ENCODE data around the gene HECTD3.
"Not testable (repeated sequence)": the region's sequence is repeated elsewhere in the genome, so short reads cannot be mapped to it uniquely, and the experiment has no call there.

Gene HECTD3

DNA sequence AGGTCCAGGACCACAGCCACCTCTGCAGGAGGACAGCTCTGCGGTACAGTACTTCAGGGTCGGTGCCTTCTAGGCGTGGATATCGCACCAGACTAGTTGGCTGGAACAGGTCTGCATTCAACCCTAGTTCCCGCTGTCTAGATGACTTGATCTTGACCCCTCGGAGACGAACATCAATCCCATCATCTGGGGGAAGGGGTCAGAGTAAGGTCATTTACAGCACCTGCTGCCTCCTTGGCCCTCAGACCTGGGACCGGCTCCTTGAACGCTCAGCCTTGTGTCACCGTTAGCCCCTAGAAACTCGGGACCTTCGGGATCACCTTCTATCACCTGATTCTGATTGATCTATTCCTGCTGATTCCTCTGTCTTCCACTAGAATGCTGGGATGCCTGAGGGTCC lies 2.6 kb downstream of the HECTD3 start:
- Mint-ChIP-seq H3K36me3 (peaks cover 29 to 36% of the 10 kb centered on the region in 2 donors), H3K9me3 (no peaks in the 10 kb centered on the region)

DNA sequence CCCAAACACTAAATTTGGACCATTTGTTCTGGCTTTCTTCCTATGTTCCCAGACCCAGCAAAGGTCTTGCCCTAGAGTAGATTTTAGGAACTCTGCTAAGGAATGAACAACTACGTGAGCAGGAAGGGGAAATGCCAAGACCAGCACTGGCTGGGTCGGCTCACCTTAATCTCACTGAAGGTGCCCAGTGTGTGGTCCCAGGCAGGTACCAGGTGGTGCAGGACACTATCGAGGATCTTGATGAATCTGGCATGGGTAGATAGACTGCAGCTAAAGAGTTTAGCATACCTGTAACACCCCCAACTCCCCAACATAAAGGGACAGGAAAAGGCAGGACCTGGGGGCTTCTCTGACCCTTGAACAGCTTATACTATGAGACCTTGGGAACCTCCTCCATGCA lies 3.0 kb downstream of the HECTD3 start:
- Mint-ChIP-seq H3K4me3 (no peak overlapping the region), H3K27me3 (no peaks in the 10 kb centered on the region), H3K9me3 (no peaks in the 10 kb centered on the region), H3K4me1 (peaks cover 26 to 38% of the 10 kb centered on the region in 2 donors), H3K36me3 (peaks cover 31 to 40% of the 10 kb centered on the region in 2 donors), H3K27ac (no peak overlapping the region)
- DNase-seq: no peak
- ATAC-seq (replicated peaks): no peak

More for the DNA sequence above, 2.6 kb downstream of the HECTD3 start:
- H3K4me1 Mint-ChIP-seq: peaks cover 30 to 42% of the 10 kb centered on the region in 2 donors
- DNase-seq (no peak), ATAC-seq (replicated peaks) (no peak)
- no peaks in the 10 kb centered on the region for H3K27me3 Mint-ChIP-seq
- no peak overlapping the region for H3K4me3 Mint-ChIP-seq
- no peak overlapping the region for H3K27ac Mint-ChIP-seq

DNA sequence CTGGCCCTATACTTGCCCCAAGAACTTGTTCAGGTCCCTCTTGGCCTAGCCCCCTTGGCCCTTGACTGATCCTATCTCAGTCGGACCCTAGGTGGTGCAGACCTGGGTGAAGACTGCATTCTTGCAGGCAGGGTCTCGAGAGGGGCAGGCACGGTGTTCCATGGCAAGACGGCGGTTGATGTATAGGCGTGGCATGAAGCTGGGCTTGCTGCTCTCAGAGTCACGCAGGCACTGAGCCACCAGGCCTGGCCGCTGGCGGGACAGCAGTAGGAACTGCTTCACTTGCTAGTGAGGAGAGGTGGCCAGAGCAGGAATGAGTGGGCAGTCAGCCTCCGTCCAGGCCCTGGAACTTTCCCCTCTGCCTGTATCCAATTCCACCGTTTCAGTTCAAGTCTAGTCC lies 3.8 kb downstream of the HECTD3 start:
- Mint-ChIP-seq H3K4me3 (no peak overlapping the region), H3K36me3 (peaks cover 37 to 48% of the 10 kb centered on the region in 2 donors), H3K27me3 (no peaks in the 10 kb centered on the region), H3K27ac (no peak overlapping the region), H3K9me3 (no peaks in the 10 kb centered on the region), H3K4me1 (peaks cover 23 to 30% of the 10 kb centered on the region in 2 donors)
- ATAC-seq (replicated peaks) (no peak), DNase-seq (no peak)

DNA sequence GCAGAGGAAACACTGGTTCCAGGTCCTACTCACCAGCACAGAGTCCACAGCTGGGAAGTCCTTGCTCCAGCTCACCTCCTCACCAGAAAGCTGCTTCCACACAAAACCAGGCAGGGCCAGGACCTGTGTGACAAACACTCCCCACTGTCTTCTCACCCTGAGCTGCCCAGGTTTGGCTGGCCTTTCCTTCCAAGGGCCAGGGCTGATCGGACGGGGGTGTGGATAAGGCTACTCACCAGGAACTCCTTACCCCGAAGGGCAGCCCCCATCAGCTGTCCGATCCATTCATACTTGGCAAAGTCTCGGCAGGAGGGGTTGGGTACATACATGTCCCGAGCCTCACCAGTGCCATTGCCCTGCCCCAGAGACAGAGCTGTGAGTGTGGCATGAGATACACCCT lies 5.4 kb downstream of the HECTD3 start:
- H3K27me3 Mint-ChIP-seq: no peaks in the 10 kb centered on the region
- H3K27ac Mint-ChIP-seq: no peak overlapping the region
- no peak overlapping the region for H3K4me3 Mint-ChIP-seq

DNA sequence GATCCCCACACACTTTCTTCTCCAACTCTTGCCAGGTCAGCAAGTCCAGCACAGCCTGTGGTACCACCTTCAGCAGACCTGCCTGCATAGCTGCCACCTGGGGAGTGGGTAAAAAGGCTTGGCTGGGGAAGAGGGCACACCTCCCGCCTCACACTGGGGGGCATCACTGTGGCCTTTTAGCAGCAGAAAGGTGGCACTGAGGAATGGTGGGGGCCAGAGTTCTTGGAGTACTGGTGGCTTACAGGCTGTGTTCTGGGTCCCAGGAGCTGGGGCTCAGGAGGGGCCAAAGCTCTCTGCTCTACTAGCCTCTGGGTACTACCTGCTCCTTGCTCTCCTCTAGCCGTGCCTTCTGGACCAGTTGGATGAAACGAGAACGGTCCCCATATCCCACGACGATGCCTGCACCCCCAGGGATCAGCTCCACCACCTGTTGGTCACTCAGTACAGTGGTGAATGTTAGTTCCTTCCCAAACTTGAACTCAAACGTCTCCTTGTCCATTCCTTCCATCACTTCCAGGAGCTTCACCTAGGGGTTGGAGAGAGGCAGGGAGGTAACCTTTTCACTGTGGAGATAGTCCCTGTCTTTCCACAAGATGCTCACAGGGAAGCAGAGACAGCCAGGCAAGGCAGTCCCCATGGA lies 6.7 kb downstream of the HECTD3 start:
- Mint-ChIP-seq H3K4me1 (peaks cover 14 to 18% of the 10 kb centered on the region in 2 donors), H3K27ac (no peak overlapping the region), H3K9me3 (no peaks in the 10 kb centered on the region), H3K36me3 (peaks cover 44 to 56% of the 10 kb centered on the region in 2 donors), H3K27me3 (no peaks in the 10 kb centered on the region), H3K4me3 (no peak overlapping the region)
- ATAC-seq (replicated peaks) (no peak), DNase-seq (no peak)

More for the DNA sequence above, 5.4 kb downstream of the HECTD3 start:
- no peak for ATAC-seq (replicated peaks)
- peaks cover 23 to 24% of the 10 kb centered on the region in 2 donors for H3K4me1 Mint-ChIP-seq
- peaks cover 44 to 59% of the 10 kb centered on the region in 2 donors for H3K36me3 Mint-ChIP-seq
- no peaks in the 10 kb centered on the region for H3K9me3 Mint-ChIP-seq
- DNase-seq: no peak

DNA sequence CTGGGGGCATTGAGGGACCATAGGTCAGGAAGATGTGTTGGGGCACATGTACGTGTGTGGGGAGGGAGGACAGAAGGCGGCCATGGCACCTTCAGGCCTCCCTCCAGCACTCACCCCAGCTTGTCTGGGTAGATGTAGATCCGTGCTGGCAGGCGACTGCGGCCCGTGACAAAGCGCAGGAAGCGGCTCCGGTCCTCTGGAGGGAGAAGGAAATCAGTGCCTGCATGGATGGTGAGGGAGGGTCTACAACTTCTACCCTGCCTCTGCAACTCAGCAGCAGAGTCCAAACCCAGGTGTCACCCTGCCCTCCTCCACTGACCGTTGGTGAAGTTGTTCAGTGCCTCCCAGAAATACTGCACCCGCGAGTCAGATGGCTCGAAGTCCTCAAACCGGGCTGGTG lies 7.4 kb downstream of the HECTD3 start:
- ATAC-seq (replicated peaks) (no peak), DNase-seq (no peak)
- Mint-ChIP-seq H3K27me3 (no peaks in the 10 kb centered on the region), H3K27ac (no peak overlapping the region), H3K4me3 (no peak overlapping the region), H3K9me3 (no peaks in the 10 kb centered on the region), H3K36me3 (peaks cover 39 to 50% of the 10 kb centered on the region in 2 donors), H3K4me1 (peaks cover 8 to 11% of the 10 kb centered on the region in 2 donors)

DNA sequence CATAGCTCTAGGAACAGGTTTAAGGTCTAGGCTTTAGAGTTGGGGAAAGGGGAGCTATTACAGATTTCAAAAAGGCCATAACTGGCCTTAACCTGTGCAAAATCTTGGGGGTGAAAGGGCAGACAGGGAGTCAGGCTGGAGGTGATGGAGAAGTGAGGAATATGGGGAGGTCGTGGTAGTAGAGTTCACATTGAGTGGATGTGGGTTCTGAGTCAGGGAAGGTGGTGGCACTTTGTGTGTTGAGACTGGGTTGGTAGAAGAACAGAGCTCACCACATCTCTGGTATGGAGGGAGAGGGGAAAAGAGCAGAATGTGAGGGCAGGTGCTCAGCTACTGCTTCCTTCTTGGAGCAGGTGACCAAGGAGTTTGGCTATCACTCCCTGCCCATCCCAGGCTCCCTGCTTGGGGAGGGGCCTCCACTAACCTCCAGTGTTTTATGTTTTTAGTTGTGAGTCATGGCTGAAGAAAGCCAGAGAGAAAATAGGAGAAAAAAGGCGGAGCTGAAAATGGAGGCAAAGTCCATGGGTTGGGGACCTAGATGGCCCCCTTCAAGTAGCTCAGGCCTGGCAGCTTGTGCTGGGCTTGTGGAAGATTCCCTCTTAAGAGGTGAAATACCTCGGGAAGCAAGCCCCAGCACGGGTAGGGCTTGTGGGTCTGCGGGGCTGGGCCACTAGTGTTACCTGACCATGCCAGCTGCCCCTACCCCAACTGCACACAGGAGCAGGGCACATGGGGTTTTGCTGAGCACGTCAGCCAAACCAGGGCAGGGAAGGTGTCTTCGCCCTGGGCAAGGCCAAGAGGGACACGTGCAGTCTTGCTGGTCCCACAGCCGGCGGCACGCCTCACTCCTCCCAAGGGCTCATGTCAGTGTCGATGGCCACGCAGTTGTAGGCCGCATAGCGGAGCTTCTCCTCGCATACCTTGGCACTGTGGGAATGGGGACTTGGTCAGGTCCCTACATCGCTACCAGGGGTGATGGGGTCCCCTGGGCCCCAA lies 8.2 kb downstream of the HECTD3 start:
- Mint-ChIP-seq H3K36me3 (peaks cover 35 to 43% of the 10 kb centered on the region in 2 donors), H3K4me1 (peaks cover 7 to 10% of the 10 kb centered on the region in 2 donors), H3K27me3 (no peaks in the 10 kb centered on the region), H3K27ac (peak overlapping the region; percentile 22), H3K4me3 (no peak overlapping the region), H3K9me3 (no peaks in the 10 kb centered on the region)
- ATAC-seq (replicated peaks): no peak
- no peak for DNase-seq

DNA sequence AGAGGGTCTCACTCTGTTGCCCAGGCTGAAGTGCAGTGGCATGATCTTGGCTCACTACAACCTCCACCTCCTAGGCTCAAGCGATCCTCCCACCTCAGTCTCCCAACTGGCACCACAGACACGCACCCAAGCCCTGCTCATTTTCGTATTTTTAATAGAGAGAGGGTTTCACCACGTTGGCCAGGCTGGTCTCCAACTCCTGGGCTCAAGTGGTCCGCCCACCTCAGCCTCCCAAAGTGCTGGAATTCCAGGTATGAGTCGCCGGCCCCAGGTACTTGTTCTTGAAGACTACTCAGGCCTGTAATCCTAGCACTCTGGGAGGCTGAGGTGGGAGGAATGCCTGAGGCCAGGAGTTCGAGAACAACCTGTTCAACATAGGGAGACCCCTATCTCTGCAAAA lies 9.5 kb downstream of the HECTD3 start:
- peaks cover 27 to 37% of the 10 kb centered on the region in 2 donors for H3K36me3 Mint-ChIP-seq
- ATAC-seq (replicated peaks); H3K27ac Mint-ChIP-seq; H3K9me3 Mint-ChIP-seq; DNase-seq; H3K4me3 Mint-ChIP-seq; H3K27me3 Mint-ChIP-seq: not testable (repeated sequence)
- H3K4me1 Mint-ChIP-seq: peaks cover 7 to 10% of the 10 kb centered on the region in 2 donors

DNA sequence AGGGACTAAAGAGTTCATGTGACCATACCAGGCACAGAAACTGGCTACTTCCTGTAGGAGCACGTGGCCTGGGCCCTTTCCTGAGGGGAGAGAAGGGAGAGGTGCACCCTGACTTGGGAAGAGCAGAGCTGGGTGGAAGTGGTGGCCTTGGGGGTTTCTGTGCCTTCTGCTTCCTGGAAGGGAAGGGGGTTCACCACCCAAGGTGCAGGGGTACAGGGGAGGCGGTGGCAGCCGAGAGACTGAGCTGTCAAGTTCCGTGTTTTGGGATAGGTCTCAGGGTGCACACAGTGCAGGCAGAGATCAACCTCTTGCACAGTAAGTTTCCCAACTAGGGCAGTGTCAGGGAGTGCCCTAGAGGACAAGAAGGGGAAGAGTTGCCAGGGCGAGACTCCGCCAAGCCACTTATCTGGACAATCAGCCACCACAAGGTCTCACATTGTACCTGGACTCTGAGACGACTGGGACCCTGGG lies 10.1 kb downstream of the HECTD3 start:
- DNase-seq: no peak
- no peaks in the 10 kb centered on the region for H3K9me3 Mint-ChIP-seq

DNA sequence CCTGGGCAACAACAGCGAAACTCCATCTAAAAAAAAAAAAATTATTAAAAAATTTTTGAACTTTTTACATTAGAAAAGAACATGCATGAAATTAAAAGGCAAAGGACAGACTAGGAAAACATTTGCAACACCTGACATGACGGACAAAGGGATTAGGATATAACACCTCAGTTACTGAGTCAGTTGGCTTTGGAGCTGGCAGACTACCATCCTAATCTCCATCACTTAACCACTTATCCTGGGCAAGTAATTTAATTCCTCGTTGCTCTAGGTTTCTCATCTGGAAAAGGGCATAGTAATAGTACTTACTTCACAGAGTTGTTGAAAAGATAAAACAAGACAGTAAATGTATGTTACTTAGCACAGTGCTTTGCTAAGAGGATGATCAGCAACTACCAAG lies 11.9 kb downstream of the HECTD3 start:
- H3K4me3 Mint-ChIP-seq: no peak overlapping the region
- no peak overlapping the region for H3K27ac Mint-ChIP-seq
- no peaks in the 10 kb centered on the region for H3K9me3 Mint-ChIP-seq
- no peaks in the 10 kb centered on the region for H3K27me3 Mint-ChIP-seq
- DNase-seq: no peak
- H3K4me1 Mint-ChIP-seq: peaks cover 7 to 10% of the 10 kb centered on the region in 2 donors
- no peak for ATAC-seq (replicated peaks)
- peaks cover 17 to 24% of the 10 kb centered on the region in 2 donors for H3K36me3 Mint-ChIP-seq

More for the DNA sequence above, 10.1 kb downstream of the HECTD3 start:
- Mint-ChIP-seq H3K36me3 (peaks cover 27 to 37% of the 10 kb centered on the region in 2 donors), H3K27me3 (no peaks in the 10 kb centered on the region), H3K4me1 (peaks cover 7 to 10% of the 10 kb centered on the region in 2 donors), H3K27ac (peak overlapping the region; percentile 42), H3K4me3 (no peak overlapping the region)
- peak in 1 of 2 donors; percentile 27 for ATAC-seq (replicated peaks)

DNA sequence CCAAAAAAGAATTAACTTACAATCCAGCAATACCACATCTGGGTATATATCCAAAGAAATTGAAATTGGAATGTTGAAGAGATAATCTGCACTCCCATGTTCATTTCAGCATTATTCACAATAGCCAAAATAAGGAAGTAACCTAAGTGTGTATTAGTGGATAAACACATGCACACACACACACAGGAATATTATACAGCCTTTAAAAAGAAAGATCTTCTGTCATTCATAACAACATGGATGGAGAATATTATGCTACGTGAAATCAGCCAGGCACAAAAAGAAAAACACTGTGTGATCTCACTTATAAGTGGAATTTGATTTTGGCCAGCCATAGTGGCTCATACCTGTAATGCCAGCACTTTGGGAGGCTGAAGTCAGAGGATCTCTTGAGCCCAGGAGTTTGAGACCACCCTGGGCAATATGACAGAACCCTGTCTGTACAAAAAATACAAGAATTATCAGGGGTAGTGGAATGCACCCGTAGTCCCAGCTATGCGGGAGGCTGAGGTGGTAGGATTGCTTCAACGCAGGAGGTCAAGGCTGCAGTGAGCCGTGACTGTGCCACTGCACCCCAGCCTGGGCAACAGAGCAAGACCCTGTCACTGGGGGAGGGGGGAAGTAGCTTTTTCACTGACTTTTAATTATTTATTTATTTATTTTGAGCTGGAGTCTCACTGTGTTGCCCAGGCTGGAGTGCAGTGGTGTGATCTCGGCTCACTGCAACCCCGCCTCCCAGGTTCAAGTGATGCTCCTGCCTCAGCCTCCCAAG lies 15.5 kb downstream of the HECTD3 start:
- Mint-ChIP-seq H3K4me3 (no peak overlapping the region), H3K9me3 (no peaks in the 10 kb centered on the region), H3K27me3 (no peaks in the 10 kb centered on the region), H3K27ac (no peak overlapping the region), H3K36me3 (no peaks in the 10 kb centered on the region), H3K4me1 (peaks cover under 1 to 4% of the 10 kb centered on the region in 2 donors)
- ATAC-seq (replicated peaks): no peak
- DNase-seq: no peak

DNA sequence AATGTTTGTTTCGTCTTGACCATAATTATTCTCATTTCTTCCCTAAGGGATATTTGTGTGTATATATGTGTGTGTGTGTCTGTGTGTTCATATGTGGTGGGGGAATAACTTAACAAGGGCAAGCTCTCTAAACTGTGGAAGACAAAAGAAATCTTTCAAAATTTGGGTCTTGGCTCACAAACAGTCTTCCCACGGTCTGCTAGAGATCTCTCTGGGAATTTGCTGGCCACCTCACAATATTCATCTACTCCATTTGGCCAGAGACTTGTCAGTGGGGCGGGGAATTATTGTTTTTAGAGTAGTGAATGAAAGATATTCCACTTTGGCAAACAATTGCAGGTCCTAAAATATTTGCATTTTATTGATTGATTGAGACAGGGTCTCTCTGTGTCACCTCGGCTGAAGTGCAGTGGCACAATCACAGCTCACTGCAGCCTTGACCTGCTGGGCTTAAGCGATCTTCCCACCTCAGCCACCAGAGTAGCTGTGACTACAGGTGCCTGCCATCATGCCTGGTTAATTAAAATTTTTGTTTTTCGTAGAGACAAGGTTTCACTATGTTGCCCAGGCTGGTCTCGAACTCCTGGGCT lies 16.7 kb downstream of the HECTD3 start:
- Mint-ChIP-seq H3K27me3 (no peaks in the 10 kb centered on the region), H3K36me3 (no peaks in the 10 kb centered on the region), H3K4me1 (no peaks in the 10 kb centered on the region), H3K27ac (no peak overlapping the region), H3K4me3 (no peak overlapping the region), H3K9me3 (no peaks in the 10 kb centered on the region)
- DNase-seq (no peak), ATAC-seq (replicated peaks) (no peak)

DNA sequence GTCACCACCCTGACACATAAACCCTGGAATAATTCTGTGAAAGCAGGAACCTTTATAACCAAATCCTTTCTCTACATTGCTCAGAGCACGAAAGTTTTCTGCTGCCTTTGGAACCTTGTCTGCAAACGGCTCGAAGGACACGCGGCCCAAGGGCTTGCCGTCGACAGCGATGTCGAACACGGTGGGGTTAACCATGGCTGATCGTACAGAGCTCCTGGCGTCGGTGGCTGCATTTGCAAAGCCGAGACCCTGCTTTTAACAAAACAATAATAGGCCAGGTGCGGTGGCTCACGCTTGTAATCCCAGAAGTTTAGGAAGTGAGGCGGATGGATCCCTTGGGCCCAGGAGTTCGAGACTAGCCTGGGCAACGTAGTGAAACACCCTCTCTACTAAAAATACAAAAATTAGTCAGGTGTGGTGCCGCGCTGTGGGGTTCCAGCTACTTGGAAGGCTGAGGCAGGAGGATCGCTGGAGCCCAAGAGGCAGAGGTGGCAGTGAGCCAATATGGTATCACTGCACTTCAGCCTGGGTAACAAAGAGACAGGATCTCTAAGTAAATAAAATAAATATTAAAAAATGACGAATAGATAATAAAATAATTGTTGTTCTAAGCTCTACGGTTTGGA lies 22.5 kb downstream of the HECTD3 start:
- peaks cover 3 to 5% of the 10 kb centered on the region in 2 donors for H3K36me3 Mint-ChIP-seq
- no peak overlapping the region for H3K27ac Mint-ChIP-seq
- H3K4me3 Mint-ChIP-seq: no peak overlapping the region
- no peaks in the 10 kb centered on the region for H3K9me3 Mint-ChIP-seq
- H3K27me3 Mint-ChIP-seq: no peaks in the 10 kb centered on the region
- DNase-seq (no peak), ATAC-seq (replicated peaks) (no peak)
- H3K4me1 Mint-ChIP-seq: peaks cover 11 to 22% of the 10 kb centered on the region in 2 donors

All from stimulated activated naive B cell treated with anti-CD40 and anti-IgM and Interleukin-4, amounts not matched to agents 10 μg/mL and 1 μg/mL and 100 μg/mL, for 72 hours (primary cell).